Measurements from ENCODE around the gene MYT1. TPM values are rescaled to one million over a fixed set of nuclear protein-coding genes. Genes with fewer than 3 reads are reported as not detected.
"Not testable (repeated sequence)": the region's sequence is repeated elsewhere in the genome, so short reads cannot be mapped to it uniquely, and the experiment has no call there.

The MYT1 gene
- total RNA-seq, 1 donor from 2014 or later, result not detected

- no peak for DNase-seq (ENCODE audit: extremely low read depth, low read depth, low spot score)
Measured at GRCh38 chr20:64166721-64167615, 2.7 kb downstream of the MYT1 start.

- DNase-seq (ENCODE audit: extremely low read depth, low read depth, low spot score), result no peak
Measured at GRCh38 chr20:64167676-64168075, 3.4 kb downstream of the MYT1 start.

- no peak for DNase-seq (ENCODE audit: extremely low read depth, low read depth, low spot score)
Measured at GRCh38 chr20:64168381-64169090, 4.3 kb downstream of the MYT1 start.

GRCh38 chr20:64169091-64169560, 4.9 kb downstream of the MYT1 start:
- DNase-seq (ENCODE audit: extremely low read depth, low read depth, low spot score), result no peak

- no peak for DNase-seq (ENCODE audit: extremely low read depth, low read depth, low spot score)
Measured at GRCh38 chr20:64171211-64171610, 7.0 kb downstream of the MYT1 start.

- no peak for DNase-seq (ENCODE audit: extremely low read depth, low read depth, low spot score)
Measured at GRCh38 chr20:64173116-64173515, 8.9 kb downstream of the MYT1 start.

GRCh38 chr20:64176551-64176950, 12.3 kb downstream of the MYT1 start:
- DNase-seq (ENCODE audit: extremely low read depth, low read depth, low spot score), result no peak

- DNase-seq (ENCODE audit: extremely low read depth, low read depth, low spot score), result no peak
Measured at GRCh38 chr20:64176971-64177370, 12.7 kb downstream of the MYT1 start.

GRCh38 chr20:64177384-64177783, 13.1 kb downstream of the MYT1 start:
- no peak for DNase-seq (ENCODE audit: extremely low read depth, low read depth, low spot score)

- DNase-seq (ENCODE audit: extremely low read depth, low read depth, low spot score), result no peak
Measured at GRCh38 chr20:64177787-64178186, 13.5 kb downstream of the MYT1 start.

GRCh38 chr20:64178925-64179324, 14.7 kb downstream of the MYT1 start:
- DNase-seq (ENCODE audit: extremely low read depth, low read depth, low spot score), result not testable (repeated sequence)

GRCh38 chr20:64179805-64180204, 15.6 kb downstream of the MYT1 start:
- DNase-seq (ENCODE audit: extremely low read depth, low read depth, low spot score), result no peak

- DNase-seq (ENCODE audit: extremely low read depth, low read depth, low spot score), result no peak
Measured at GRCh38 chr20:64180673-64181072, 16.4 kb downstream of the MYT1 start.

- no peak for DNase-seq (ENCODE audit: extremely low read depth, low read depth, low spot score)
Measured at GRCh38 chr20:64181391-64181790, 17.1 kb downstream of the MYT1 start.

- DNase-seq (ENCODE audit: extremely low read depth, low read depth, low spot score), result no peak
Measured at GRCh38 chr20:64182146-64182865, 18.1 kb downstream of the MYT1 start.

- no peak for DNase-seq (ENCODE audit: extremely low read depth, low read depth, low spot score)
Measured at GRCh38 chr20:64183313-64183712, 19.1 kb downstream of the MYT1 start.

GRCh38 chr20:64184795-64185194, 20.5 kb downstream of the MYT1 start:
- no peak for DNase-seq (ENCODE audit: extremely low read depth, low read depth, low spot score)

GRCh38 chr20:64185276-64185900, 21.1 kb downstream of the MYT1 start:
- DNase-seq (ENCODE audit: extremely low read depth, low read depth, low spot score), result no peak

GRCh38 chr20:64186071-64186598, 21.9 kb downstream of the MYT1 start:
- DNase-seq (ENCODE audit: extremely low read depth, low read depth, low spot score), result no peak

GRCh38 chr20:64187213-64187612, 23.0 kb downstream of the MYT1 start:
- not testable (repeated sequence) for DNase-seq (ENCODE audit: extremely low read depth, low read depth, low spot score)

Data from glomerular endothelial cell (primary cell).